Measurements from ENCODE around the gene NFS1. TPM values are rescaled to one million over a fixed set of nuclear protein-coding genes. Genes with fewer than 3 reads are reported as not detected.

NFS1 gene
- total RNA-seq, 2 experiments from 2014 or later, result 41.3 to 56.2 TPM

- no peaks in the 10 kb centered on the region for H3K9me2 ChIP-seq (ENCODE audit: insufficient read depth, low read length)
- BruUV-seq (replicated peaks), result no TSS peak
- POLR2A ChIA-PET, result interaction anchor here (0.7 to 1.3 kb wide), 6 partner anchors 10 to 21 kb away, joined by 3 to 6 read pairs (median 4); partner anchors contain the start of gene RBM39
Measured at GRCh38 chr20:35729836-35730582, 30.9 kb upstream of the NFS1 start.

GRCh38 chr20:35729283-35729807, 30.2 kb upstream of the NFS1 start:
- Histone ChIP-seq H3K9me2 (ENCODE audit: insufficient read depth, low read length) (no peaks in the 10 kb centered on the region), H3K9me3 (ENCODE audit: low read length) (no peaks in the 10 kb centered on the region), H3K27ac (ENCODE audit: low read depth, low read length, poor library complexity, severe bottlenecking) (no peak overlapping the region), H3K79me2 (ENCODE audit: insufficient read depth, low read depth, low read length) (peaks cover 95% of the 10 kb centered on the region), H4K20me1 (ENCODE audit: insufficient read depth, low read length) (peaks cover 46% of the 10 kb centered on the region), H3K36me3 (ENCODE audit: insufficient read depth, low read length) (peaks cover 99% of the 10 kb centered on the region), H3K4me2 (ENCODE audit: low read length) (no peak overlapping the region), H3K4me3 (ENCODE audit: low read depth, low read length, poor library complexity, severe bottlenecking) (no peak overlapping the region), H3K4me1 (ENCODE audit: insufficient read depth, low read length, poor library complexity, severe bottlenecking) (peaks cover 5% of the 10 kb centered on the region), H2AFZ (ENCODE audit: low read length) (no peak overlapping the region)
- intact Hi-C loops (cut with micrococcal nuclease; ENCODE audit: unreplicated experiment), result no loop called here
- POLR2A ChIA-PET, result interaction anchor here (0.7 to 1.3 kb wide), 2 partner anchors 13 to 17 kb away, joined by 3 read pairs; partner anchors contain the start of gene RBM39
- CTCF ChIA-PET (ENCODE audit: unreplicated experiment), result no interaction called here
- DNase-seq (ENCODE audit: low spot score), result no peak
- BruUV-seq (replicated peaks), result no TSS peak
- TF ChIP-seq, protein P1, sequence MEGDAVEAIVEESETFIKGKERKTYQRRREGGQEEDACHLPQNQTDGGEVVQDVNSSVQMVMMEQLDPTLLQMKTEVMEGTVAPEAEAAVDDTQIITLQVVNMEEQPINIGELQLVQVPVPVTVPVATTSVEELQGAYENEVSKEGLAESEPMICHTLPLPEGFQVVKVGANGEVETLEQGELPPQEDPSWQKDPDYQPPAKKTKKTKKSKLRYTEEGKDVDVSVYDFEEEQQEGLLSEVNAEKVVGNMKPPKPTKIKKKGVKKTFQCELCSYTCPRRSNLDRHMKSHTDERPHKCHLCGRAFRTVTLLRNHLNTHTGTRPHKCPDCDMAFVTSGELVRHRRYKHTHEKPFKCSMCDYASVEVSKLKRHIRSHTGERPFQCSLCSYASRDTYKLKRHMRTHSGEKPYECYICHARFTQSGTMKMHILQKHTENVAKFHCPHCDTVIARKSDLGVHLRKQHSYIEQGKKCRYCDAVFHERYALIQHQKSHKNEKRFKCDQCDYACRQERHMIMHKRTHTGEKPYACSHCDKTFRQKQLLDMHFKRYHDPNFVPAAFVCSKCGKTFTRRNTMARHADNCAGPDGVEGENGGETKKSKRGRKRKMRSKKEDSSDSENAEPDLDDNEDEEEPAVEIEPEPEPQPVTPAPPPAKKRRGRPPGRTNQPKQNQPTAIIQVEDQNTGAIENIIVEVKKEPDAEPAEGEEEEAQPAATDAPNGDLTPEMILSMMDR (conservative IDR thresholded peaks at IDR 0.05; ENCODE audit: low read length), result no peak
- TF ChIP-seq EZH2phosphoT487 (IDR thresholded peaks at IDR 0.05; ENCODE audit: borderline replicate concordance, low read depth, low read length), result no peak

More at GRCh38 chr20:35729836-35730582, 30.9 kb upstream of the NFS1 start:
- Histone ChIP-seq H3K27ac (ENCODE audit: low read depth, low read length, poor library complexity, severe bottlenecking) (no peak overlapping the region), H2AFZ (ENCODE audit: low read length) (no peak overlapping the region), H3K79me2 (ENCODE audit: insufficient read depth, low read depth, low read length) (peaks cover 95% of the 10 kb centered on the region), H3K36me3 (ENCODE audit: insufficient read depth, low read length) (peaks cover 99% of the 10 kb centered on the region), H3K4me2 (ENCODE audit: low read length) (no peak overlapping the region), H3K4me3 (ENCODE audit: low read depth, low read length, poor library complexity, severe bottlenecking) (no peak overlapping the region), H4K20me1 (ENCODE audit: insufficient read depth, low read length) (peaks cover 50% of the 10 kb centered on the region), H3K9me3 (ENCODE audit: low read length) (no peaks in the 10 kb centered on the region), H3K4me1 (ENCODE audit: insufficient read depth, low read length, poor library complexity, severe bottlenecking) (peaks cover 11% of the 10 kb centered on the region)
- no peak for DNase-seq (ENCODE audit: low spot score)
- intact Hi-C loops (cut with micrococcal nuclease; ENCODE audit: unreplicated experiment), result no loop called here
- CTCF ChIA-PET (ENCODE audit: unreplicated experiment), result no interaction called here
- TF ChIP-seq, protein P1 (conservative IDR thresholded peaks at IDR 0.05; ENCODE audit: low read length), result no peak
- TF ChIP-seq EZH2phosphoT487 (IDR thresholded peaks at IDR 0.05; ENCODE audit: borderline replicate concordance, low read depth, low read length), result no peak

Measured in OCI-LY7 (cell line).